ENCODE results near the gene ASPA.

The ASPA gene

DNA sequence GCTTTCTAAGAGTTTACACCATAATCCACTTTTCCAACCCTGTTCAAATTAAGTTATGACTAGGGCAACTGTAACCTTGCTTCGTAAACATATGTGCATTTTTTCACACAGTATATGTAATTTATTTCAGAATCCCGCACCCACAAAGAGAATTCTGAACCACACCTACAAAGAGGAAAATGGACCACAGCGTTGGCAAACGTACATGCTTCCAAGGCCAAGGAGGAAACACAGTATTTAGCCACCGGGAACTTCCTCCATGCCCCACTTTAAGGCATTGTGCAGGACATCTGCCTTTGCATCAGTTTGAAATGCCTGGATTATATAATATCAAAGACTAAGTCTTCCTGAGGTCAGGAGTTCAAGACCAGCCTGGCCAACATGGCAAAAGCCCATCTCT, 6.3 kb upstream of the ASPA start:
- FAIRE-seq: no peak
- TF ChIP-seq, protein P1, sequence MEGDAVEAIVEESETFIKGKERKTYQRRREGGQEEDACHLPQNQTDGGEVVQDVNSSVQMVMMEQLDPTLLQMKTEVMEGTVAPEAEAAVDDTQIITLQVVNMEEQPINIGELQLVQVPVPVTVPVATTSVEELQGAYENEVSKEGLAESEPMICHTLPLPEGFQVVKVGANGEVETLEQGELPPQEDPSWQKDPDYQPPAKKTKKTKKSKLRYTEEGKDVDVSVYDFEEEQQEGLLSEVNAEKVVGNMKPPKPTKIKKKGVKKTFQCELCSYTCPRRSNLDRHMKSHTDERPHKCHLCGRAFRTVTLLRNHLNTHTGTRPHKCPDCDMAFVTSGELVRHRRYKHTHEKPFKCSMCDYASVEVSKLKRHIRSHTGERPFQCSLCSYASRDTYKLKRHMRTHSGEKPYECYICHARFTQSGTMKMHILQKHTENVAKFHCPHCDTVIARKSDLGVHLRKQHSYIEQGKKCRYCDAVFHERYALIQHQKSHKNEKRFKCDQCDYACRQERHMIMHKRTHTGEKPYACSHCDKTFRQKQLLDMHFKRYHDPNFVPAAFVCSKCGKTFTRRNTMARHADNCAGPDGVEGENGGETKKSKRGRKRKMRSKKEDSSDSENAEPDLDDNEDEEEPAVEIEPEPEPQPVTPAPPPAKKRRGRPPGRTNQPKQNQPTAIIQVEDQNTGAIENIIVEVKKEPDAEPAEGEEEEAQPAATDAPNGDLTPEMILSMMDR (IDR thresholded peaks at IDR 0.05; ENCODE audit: insufficient read depth, missing control alignments): no peak
- no peak for DNase-seq (ENCODE audit: insufficient read length, low spot score)

DNA sequence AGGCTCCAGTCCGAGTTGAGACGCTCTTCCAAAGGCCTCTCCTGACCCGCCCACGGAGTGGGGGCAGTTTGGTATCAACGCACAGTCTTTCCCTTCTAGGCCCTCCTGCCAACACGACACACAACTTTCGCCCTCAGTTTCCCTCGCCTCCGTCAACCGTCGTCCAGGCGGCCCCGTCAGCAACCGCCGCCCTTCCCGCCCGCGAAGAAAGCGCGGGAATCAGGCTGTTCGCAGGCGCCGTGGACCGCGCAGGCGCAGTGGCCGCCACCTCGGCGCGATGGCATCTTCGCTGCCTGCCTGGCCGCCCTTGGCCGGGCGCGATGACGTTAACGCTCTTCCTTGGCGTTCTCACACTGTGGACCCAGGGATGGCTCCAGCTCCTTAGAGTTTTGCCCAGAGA, 4.2 kb upstream of the ASPA start, which contains the start of gene SPATA22:
SPATA22 (minus strand) TSS at position 221 of the 400 bp plus-strand sequence. CDS start 2,494 bp downstream, outside the sequence.
- DNase-seq (ENCODE audit: insufficient read length, low spot score) (no peak), FAIRE-seq (no peak)
- TF ChIP-seq, protein P1 (IDR thresholded peaks at IDR 0.05; ENCODE audit: insufficient read depth, missing control alignments): no peak

DNA sequence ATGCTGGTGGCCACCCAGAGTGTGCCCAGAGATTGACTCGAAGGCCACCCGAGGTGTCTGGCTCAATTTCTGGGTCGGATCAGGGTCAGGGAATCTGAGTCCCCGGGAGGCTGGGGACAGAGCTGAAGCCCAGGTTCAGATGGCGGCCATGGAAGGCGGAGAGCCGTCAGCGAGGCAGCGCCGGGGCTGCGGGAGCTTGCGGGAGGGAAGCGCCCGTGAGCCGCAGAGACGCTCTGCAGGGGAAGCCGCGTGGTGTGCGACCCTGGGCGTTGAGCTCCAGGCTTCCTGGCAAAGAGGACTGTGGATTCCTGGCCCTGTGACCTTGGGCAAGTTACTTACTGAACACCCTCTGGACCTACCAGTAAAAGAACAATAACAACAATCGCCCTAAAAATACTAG, 3.7 kb upstream of the ASPA start:
- FAIRE-seq (no peak), DNase-seq (ENCODE audit: insufficient read length, low spot score) (no peak)
- TF ChIP-seq, protein P1 (IDR thresholded peaks at IDR 0.05; ENCODE audit: insufficient read depth, missing control alignments): no peak

DNA sequence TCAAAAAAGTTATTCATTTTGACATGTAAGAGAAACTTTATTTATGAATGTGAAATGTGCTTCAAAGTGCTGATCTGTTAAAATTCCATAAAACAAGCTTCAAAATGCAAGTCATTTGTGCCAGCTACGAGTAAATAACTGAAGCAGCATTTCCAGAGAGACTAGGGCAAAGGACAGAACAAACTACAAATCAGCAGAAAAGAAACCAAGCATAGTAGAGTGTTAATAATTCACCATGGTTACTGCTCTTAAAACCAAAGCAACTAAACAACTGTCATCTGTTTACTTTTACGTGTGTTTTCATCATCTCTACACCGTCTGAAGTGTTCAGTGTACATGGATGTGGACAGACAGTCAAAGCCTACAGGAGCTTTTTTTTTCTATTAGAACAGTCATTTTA, 1.6 kb upstream of the ASPA start:
- no peak for FAIRE-seq

DNA sequence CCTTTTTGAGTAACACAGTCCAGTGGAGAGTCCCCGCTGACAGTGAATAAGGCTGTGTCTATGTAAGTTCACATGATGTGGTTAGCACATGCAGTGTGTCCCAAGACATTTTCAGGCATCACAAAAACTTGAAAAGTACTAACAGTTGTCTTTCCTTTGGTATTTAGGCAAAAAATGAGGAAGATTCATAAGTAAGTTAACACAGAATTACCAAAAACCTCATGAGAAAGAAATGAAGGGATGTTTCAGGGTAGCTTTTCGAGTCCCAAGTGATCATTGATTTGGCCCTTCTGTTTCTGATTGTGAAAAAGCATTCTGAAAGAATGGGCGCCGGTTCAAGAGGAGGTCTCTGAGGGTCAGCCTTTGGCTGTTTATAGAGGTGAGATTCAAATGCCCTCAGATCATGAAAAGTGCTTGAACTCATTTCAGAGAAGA, 529 bp upstream of the ASPA start:
- TF ChIP-seq, protein P1 (IDR thresholded peaks at IDR 0.05; ENCODE audit: insufficient read depth, missing control alignments): no peak
- DNase-seq (ENCODE audit: insufficient read length, low spot score) (no peak), FAIRE-seq (no peak)

More for the DNA sequence above, 1.6 kb upstream of the ASPA start:
- no peak for DNase-seq (ENCODE audit: insufficient read length, low spot score)
- TF ChIP-seq, protein P1 (IDR thresholded peaks at IDR 0.05; ENCODE audit: insufficient read depth, missing control alignments): no peak

DNA sequence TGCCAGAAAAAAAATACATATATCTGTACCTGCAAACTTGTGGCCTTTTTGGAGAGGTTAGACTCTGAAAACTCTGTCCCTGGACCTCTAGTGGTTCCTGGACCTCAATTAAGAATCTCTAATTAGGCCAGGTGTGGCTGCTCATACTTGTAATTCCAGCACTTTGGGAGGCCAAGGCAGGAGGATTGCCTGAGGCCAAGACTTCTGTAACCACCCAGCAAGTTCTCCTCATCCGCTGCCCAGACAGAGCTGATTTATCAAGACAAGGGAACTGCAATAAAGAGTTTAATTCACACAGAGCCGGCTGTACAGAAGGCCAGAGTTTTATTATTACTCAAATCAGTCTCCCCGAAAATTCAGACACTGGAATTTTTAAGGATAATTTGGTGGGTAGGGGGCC, 4.2 kb downstream of the ASPA start:
- FAIRE-seq (no peak), DNase-seq (ENCODE audit: insufficient read length, low spot score) (no peak)
- TF ChIP-seq, protein P1 (IDR thresholded peaks at IDR 0.05; ENCODE audit: insufficient read depth, missing control alignments): no peak

DNA sequence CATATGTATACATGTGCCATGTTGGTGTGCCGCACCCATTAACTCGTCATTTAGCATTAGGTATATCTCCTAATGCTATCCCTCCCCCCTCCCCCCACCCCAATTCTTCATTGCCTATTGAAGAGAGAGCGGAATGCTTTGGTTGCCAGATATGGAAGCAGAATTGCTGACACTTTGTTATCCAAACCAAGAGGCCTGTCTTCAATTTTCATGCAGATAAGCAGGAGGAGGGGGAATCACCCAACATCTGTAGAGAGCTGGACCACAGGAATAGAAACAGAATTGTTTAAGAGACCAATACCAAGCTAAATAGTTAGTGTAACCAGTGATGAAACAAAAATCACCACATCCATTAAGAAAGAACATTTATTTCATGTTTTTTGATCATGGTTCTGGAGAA, 7.1 kb downstream of the ASPA start:
- DNase-seq (ENCODE audit: insufficient read length, low spot score) (no peak), FAIRE-seq (no peak)
- TF ChIP-seq, protein P1 (IDR thresholded peaks at IDR 0.05; ENCODE audit: insufficient read depth, missing control alignments): no peak

Measured in D721Med (cell line).